ENCODE data around the gene GDF2.
A peak's percentile ranks its signal among the peaks of the same experiment; 100 is the strongest.

The GDF2 gene

GRCh38 chr10:47311932-47312662 lies 10.2 kb upstream of the GDF2 start:
- intact Hi-C loops (cut with DNase I; ENCODE audit: low total_unique reads) = loop anchor here (1.0 to 2.0 kb wide), 2 partner anchors 264 to 287 kb away; no protein-coding TSS in a partner anchor
- H3K27ac ChIP-seq = no peak overlapping the region

DNA sequence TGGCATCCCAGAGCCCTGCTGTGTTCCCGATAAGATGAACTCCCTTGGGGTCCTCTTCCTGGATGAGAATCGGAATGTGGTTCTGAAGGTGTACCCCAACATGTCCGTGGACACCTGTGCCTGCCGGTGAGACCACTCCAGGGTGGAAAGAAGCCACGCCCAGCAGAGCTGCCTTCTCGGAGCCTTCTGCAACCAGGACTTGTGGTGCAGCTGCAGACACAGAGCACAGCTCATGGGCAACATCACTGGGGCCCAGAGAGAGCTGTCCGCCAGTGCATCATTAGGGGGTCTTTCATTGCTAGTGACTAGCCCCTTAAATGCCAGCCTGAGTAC lies 9.6 kb upstream of the GDF2 start:
- H3K4me3 ChIP-seq = no peak overlapping the region
- no peaks in the 10 kb centered on the region for H3K36me3 ChIP-seq
- intact Hi-C loops (cut with DNase I; ENCODE audit: low total_unique reads) = loop anchor here (2.0 kb wide), 1 partner anchor 288 kb away; no protein-coding TSS in a partner anchor
- no peaks in the 10 kb centered on the region for H3K9me3 ChIP-seq
- no peak overlapping the region for H3K27ac ChIP-seq
- H3K4me1 ChIP-seq = peaks cover 0 to 10% (median 3%) of the 10 kb centered on the region in 4 donors
- no peak for DNase-seq
- TF ChIP-seq, protein P1, sequence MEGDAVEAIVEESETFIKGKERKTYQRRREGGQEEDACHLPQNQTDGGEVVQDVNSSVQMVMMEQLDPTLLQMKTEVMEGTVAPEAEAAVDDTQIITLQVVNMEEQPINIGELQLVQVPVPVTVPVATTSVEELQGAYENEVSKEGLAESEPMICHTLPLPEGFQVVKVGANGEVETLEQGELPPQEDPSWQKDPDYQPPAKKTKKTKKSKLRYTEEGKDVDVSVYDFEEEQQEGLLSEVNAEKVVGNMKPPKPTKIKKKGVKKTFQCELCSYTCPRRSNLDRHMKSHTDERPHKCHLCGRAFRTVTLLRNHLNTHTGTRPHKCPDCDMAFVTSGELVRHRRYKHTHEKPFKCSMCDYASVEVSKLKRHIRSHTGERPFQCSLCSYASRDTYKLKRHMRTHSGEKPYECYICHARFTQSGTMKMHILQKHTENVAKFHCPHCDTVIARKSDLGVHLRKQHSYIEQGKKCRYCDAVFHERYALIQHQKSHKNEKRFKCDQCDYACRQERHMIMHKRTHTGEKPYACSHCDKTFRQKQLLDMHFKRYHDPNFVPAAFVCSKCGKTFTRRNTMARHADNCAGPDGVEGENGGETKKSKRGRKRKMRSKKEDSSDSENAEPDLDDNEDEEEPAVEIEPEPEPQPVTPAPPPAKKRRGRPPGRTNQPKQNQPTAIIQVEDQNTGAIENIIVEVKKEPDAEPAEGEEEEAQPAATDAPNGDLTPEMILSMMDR (IDR thresholded peaks at IDR 0.05) = no peak
- H3K27me3 ChIP-seq = no peaks in the 10 kb centered on the region

More at GRCh38 chr10:47311932-47312662, 10.2 kb upstream of the GDF2 start:
- Histone ChIP-seq H3K9me3 (no peaks in the 10 kb centered on the region), H3K27me3 (no peaks in the 10 kb centered on the region), H3K4me1 (peaks cover 0 to 10% (median 3%) of the 10 kb centered on the region in 4 donors), H3K36me3 (no peaks in the 10 kb centered on the region), H3K4me3 (no peak overlapping the region)
- TF ChIP-seq, protein P1 (IDR thresholded peaks at IDR 0.05) = peak; percentile 84 to 92
- peak; percentile 88 to 89 for DNase-seq

DNA sequence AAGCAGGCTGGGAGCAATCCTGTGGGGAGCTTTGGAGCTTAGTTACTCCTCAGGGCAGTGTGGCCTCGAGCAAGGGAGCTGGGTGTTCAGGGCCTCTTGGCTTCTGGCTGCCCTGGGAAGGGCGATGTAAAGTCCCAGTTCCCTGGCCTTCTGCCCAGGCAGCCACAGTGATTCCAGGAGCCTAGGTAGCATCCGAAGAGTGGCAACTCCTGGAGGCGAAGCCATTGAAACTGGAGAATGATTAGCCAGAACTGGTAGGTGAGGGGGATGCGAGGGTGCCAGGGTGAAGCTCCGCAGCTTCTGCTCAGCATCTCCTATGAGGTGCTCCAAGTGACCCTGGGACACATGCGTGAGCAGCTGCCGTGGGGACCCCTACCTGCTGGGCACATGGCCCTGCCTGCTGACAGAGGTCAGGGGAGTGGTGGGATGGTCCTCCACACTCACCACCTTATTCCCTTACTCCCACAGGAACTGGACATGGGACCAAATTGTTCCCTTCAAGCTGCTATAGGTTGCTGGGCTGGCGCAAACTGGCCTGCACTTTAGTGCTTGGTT lies 7.8 kb upstream of the GDF2 start:
- intact Hi-C loops (cut with DNase I; ENCODE audit: low total_unique reads) = no loop called here

GRCh38 chr10:47315421-47315820 lies 6.8 kb upstream of the GDF2 start:
- TF ChIP-seq, protein P1 (IDR thresholded peaks at IDR 0.05) = no peak

More for the DNA sequence above, 7.8 kb upstream of the GDF2 start:
- no peaks in the 10 kb centered on the region for H3K36me3 ChIP-seq
- peaks cover 0 to 10% (median 3%) of the 10 kb centered on the region in 4 donors for H3K4me1 ChIP-seq
- H3K4me3 ChIP-seq = no peak overlapping the region
- H3K27ac ChIP-seq = no peak overlapping the region
- no peak for DNase-seq
- H3K9me3 ChIP-seq = no peaks in the 10 kb centered on the region
- TF ChIP-seq, protein P1 (IDR thresholded peaks at IDR 0.05) = no peak
- no peaks in the 10 kb centered on the region for H3K27me3 ChIP-seq

DNA sequence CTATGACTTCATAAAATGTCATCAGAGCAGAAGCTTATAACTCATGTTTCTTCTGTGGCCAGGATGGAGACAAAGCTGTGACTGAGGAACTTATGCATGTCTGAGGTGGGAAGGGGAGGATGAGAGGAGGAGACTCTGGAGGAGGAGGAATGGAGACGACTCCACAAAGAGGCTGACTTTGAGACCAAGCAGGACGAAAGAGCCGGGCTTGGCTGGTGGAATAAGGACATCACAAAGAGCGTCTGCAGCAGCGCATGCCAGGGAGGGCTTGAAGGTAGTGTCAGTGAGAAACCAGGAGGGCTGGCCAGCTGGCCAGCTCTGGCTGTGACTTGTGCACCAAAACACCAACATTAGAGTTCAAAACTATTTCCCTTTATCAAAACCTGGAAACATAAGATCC lies 6.1 kb upstream of the GDF2 start:
- no peaks in the 10 kb centered on the region for H3K9me3 ChIP-seq
- TF ChIP-seq, protein P1 (IDR thresholded peaks at IDR 0.05) = no peak
- peak in 1 of 2 donors; percentile 57 for DNase-seq
- H3K27ac ChIP-seq = no peak overlapping the region
- no peaks in the 10 kb centered on the region for H3K27me3 ChIP-seq
- no peak overlapping the region for H3K4me3 ChIP-seq
- no peaks in the 10 kb centered on the region for H3K36me3 ChIP-seq
- intact Hi-C loops (cut with DNase I; ENCODE audit: low total_unique reads) = no loop called here
- H3K4me1 ChIP-seq = peaks cover 0 to 9% (median 3%) of the 10 kb centered on the region in 4 donors

More at GRCh38 chr10:47315421-47315820, 6.8 kb upstream of the GDF2 start:
- intact Hi-C loops (cut with DNase I; ENCODE audit: low total_unique reads) = no loop called here
- Histone ChIP-seq H3K9me3 (no peaks in the 10 kb centered on the region), H3K27me3 (no peaks in the 10 kb centered on the region), H3K27ac (no peak overlapping the region), H3K36me3 (no peaks in the 10 kb centered on the region), H3K4me1 (peaks cover 0 to 10% (median 3%) of the 10 kb centered on the region in 4 donors), H3K4me3 (no peak overlapping the region)
- no peak for DNase-seq
